Right lobe of liver (tissue), 6 donors: ENCODE data around the gene TRAPPC3. TPM values are rescaled to one million over a fixed set of nuclear protein-coding genes. Genes with fewer than 3 reads are reported as not detected.
"Not testable (repeated sequence)": the region's sequence is repeated elsewhere in the genome, so short reads cannot be mapped to it uniquely, and the experiment has no call there.

Source experiments
- ATAC-seq, 4 donors: fragments of 200-7000 bp; cut with Tn5 transposase; one replicate each; pipeline ENCODE4 v1.9.1; 2020; ENCODE audit warnings: mild to moderate bottlenecking in 4 of 4, moderate library complexity in 4 of 4
- DNase-seq, 3 donors: peaks; one replicate each; pipeline ENCODE4 v3.0.0-alpha.2; 2020
- H3K27ac ChIP-seq, 3 donors: fragments of 200-600 bp; one replicate each; pipeline ENCODE4 v1.8.0; 2022
- H3K27me3 ChIP-seq, 2 donors: fragments of 200-600 bp; one replicate each; pipeline ENCODE4 v1.8.0; 2022
- H3K36me3 ChIP-seq, 4 donors: fragments of 200-600 bp; sonication (generic) in 1 of 4; one replicate each; pipeline versions ENCODE4 v1.5.1 to v1.8.0; 2017 to 2022; ENCODE audit warnings: control low read depth in 1 of 4
- H3K4me1 ChIP-seq, 4 donors: fragments of 200-600 bp; sonication (generic) in 1 of 4; one replicate each; pipeline versions ENCODE4 v1.5.1 to v1.8.0; 2017 to 2022; ENCODE audit warnings: control low read depth in 1 of 4
- H3K4me3 ChIP-seq, 3 donors: fragments of 200-600 bp; one replicate each; pipeline ENCODE4 v1.8.0; 2022
- H3K9me3 ChIP-seq, 4 donors: fragments of 200-600 bp; sonication (generic) in 1 of 4; one replicate each; pipeline versions ENCODE4 v1.5.1 to v1.8.0; 2017 to 2022; ENCODE audit warnings: control low read depth in 1 of 4
- POLR2A ChIP-seq: fragments of 450-650 bp; IDR thresholded peaks from one replicate; pipeline ENCODE4 v1.6.1; 2017; ENCODE audit warnings: antibody characterized with exemption, mild to moderate bottlenecking
- WGBS: methylation state at CpG from one replicate; pipeline ENCODE4 v1.1.6; 2018; ENCODE audit warnings: low coverage, low lambda C conversion rate; ENCODE audit not compliant: insufficient coverage; ENCODE audit errors: missing lambda C conversion rate; 5-methylcytosine and 5-hydroxymethylcytosine counted together
- intact Hi-C, 2 donors: fragments of 100-400 bp; cut with DNase I; formaldehyde crosslinking; loops; one replicate each; pipeline versions ENCODE4 v1.11.2 to v1.14.1; 2022
- long read RNA-seq: library from polyadenylated mRNA; unstranded; transcript quantifications from one replicate; pipeline ENCODE4 v2.0.0, GENCODE V29; 2019
- total RNA-seq, 6 experiments: library from RNA; depleted of rRNA in 2 of 6; stranded (reverse); fragments of >200 nt in 2 of 6; fragmentation: NEBNext Ultra II Directional in 3 of 6; extraction: Animal tissue kit (Norgen Biotek cat#: 25700) in 3 of 6; gene quantifications; one replicate each; pipeline versions ENCODE4 v1.1.0 to v1.2.4, GENCODE V29; 2016 to 2023
- TF ChIP-seq, protein P1 (sequence below), 4 donors: fragments of 200-600 bp in 3 of 4; fragments of 450-650 bp in 1 of 4; IDR thresholded peaks; one replicate each; pipeline versions ENCODE4 v1.5.1 to v1.8.0; 2016 to 2022; ENCODE audit warnings: antibody characterized with exemption in 4 of 4, mild to moderate bottlenecking in 2 of 4
- donor health status: DM: no; HTN: yes; CAD: no.
- donor health status: DM: no; HTN: no; CAD: no.
- donor health status: DM: no; HTN: no; CAD: no.
- donor health status: DM: no; HTN: yes; CAD: no.
- donor health status: DM: no; HTN: yes; CAD: no.

TRAPPC3 gene
- 10 to 100 TPM; 26.0 to 52.4 (median 30.9) TPM for total RNA-seq
- long read RNA-seq, transcript TRAPPC3-204 (5 exons, 1,265 nt), result major isoform, 5 of 5 reads
- long read RNA-seq, partial matches to known transcripts, result 0 of 5 reads
- long read RNA-seq, other reads (novel, unspliced or antisense), result 0 of 5 reads

DNA sequence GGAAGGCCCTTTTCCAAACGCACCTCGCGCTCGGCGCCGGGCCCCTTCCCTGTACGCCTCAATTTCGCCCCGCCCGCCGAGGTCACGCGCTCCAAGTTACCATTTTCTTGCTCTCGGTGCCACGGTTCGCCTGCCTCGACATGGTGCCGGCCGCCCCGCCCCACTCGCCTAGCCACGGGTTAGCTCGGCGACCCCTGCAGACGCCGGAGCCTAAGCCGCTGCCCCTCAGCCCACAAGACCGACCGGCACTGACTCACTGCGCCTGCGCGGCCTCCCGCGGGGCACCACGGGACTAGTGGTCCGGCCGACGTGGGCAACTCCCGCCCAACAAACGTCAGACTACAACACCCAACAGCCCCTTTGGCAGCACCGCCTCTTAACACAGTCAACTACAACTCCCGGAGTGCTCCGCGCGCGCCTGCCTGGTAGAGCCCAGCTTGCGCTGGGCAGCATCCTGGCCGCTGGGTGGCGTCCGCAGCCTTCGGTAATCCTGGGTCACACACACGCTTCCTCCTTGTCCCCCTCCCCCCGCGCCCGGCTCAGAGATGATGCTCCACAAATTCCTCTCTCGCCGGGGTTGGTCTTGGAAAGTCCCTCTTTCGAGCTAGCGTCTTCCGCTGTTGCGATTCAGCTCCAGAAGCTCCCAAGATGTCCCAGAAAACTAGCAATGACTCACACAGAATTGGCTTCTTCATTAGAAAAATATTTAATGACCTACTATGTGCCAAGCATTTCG, at the start of gene TRAPPC3:
TSS of gene TRAPPC3 (minus strand) at position 250 of the 736 bp plus-strand sequence. CDS start at position 142, 108 bp downstream.
- H3K4me3 ChIP-seq, result peak within 1 kb of the TSS; percentile 88 to 94 (median 92)
- 3% methylated on average over 21 of the region's 62 CpGs for WGBS
- TF ChIP-seq, protein P1, sequence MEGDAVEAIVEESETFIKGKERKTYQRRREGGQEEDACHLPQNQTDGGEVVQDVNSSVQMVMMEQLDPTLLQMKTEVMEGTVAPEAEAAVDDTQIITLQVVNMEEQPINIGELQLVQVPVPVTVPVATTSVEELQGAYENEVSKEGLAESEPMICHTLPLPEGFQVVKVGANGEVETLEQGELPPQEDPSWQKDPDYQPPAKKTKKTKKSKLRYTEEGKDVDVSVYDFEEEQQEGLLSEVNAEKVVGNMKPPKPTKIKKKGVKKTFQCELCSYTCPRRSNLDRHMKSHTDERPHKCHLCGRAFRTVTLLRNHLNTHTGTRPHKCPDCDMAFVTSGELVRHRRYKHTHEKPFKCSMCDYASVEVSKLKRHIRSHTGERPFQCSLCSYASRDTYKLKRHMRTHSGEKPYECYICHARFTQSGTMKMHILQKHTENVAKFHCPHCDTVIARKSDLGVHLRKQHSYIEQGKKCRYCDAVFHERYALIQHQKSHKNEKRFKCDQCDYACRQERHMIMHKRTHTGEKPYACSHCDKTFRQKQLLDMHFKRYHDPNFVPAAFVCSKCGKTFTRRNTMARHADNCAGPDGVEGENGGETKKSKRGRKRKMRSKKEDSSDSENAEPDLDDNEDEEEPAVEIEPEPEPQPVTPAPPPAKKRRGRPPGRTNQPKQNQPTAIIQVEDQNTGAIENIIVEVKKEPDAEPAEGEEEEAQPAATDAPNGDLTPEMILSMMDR (IDR thresholded peaks at IDR 0.05), result peak; percentile 96 to 98 (median 96)
- peak; percentile 75 for TF ChIP-seq POLR2A
- peak within 1 kb of the TSS; percentile 71 to 95 (median 83) for H3K27ac ChIP-seq
- H3K9me3 ChIP-seq, result no peaks in the 10 kb centered on the region
- no peaks in the 10 kb centered on the region for H3K27me3 ChIP-seq
- H3K36me3 ChIP-seq, result no peaks in the 10 kb centered on the region
- ATAC-seq (peak; percentile 90 to 96 (median 94)), DNase-seq (peak; percentile 100)
- intact Hi-C loops, result no loop called here
- H3K4me1 ChIP-seq, result peaks cover 0 to 37% (median 13%) of the 10 kb centered on the region in 4 donors

DNA sequence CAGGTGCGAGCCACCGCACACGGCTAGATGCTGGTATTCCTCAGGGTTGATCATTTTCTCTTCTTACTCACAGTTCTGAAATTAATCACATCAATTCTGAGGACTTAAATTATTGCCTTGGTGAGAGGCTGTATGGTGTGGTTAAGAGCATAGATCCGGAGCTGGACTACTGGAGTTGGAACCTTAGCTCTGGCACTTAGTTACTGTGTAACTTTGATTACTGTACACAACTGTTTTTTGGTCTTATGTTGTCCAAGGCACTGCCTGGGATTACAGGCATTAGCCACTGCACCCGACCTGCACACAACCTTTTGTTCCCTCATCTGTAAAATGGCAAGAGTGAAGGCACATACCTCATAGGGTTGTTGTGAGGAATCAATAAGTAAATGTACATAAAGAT, 49.4 kb upstream of the TRAPPC3 start:
- Histone ChIP-seq H3K27ac (no peak overlapping the region), H3K27me3 (no peaks in the 10 kb centered on the region), H3K36me3 (no peaks in the 10 kb centered on the region), H3K4me3 (no peak overlapping the region), H3K4me1 (peaks cover 0 to 8% (median 0%) of the 10 kb centered on the region in 4 donors), H3K9me3 (no peaks in the 10 kb centered on the region)
- no peak for TF ChIP-seq POLR2A
- TF ChIP-seq, protein P1 (IDR thresholded peaks at IDR 0.05), result no peak
- WGBS, result 69% methylated on average over 5 of the region's 5 CpGs
- intact Hi-C loops, result no loop called here
- no peak for DNase-seq
- peak; percentile 24 to 60 (median 41) for ATAC-seq

DNA sequence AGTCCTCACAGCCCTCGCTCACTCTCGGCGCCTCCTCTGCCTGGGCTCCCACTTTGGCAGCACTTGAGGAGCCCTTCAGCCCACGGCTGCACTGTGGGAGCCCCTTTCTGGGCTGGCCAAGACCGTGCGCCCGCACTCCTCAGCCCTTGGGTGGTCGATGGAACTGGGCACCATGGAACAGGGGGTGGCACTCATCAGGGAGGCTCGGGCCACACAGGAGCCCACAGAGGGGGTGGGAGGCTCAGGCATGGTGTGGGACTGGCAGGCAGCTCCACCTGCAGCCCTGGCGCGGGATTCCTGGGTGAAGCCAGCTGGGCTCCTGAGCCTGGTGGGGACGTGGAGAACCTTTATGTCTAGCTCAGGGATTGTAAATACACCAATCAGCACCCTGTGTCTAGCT, 47.5 kb upstream of the TRAPPC3 start:
- H3K4me1 ChIP-seq, DNase-seq, H3K36me3 ChIP-seq, ATAC-seq, H3K27ac ChIP-seq, H3K4me3 ChIP-seq, H3K27me3 ChIP-seq, intact Hi-C loops, H3K9me3 ChIP-seq: not testable (repeated sequence)
- no CpG with 5 or more reads among the region's 12 CpGs for WGBS

DNA sequence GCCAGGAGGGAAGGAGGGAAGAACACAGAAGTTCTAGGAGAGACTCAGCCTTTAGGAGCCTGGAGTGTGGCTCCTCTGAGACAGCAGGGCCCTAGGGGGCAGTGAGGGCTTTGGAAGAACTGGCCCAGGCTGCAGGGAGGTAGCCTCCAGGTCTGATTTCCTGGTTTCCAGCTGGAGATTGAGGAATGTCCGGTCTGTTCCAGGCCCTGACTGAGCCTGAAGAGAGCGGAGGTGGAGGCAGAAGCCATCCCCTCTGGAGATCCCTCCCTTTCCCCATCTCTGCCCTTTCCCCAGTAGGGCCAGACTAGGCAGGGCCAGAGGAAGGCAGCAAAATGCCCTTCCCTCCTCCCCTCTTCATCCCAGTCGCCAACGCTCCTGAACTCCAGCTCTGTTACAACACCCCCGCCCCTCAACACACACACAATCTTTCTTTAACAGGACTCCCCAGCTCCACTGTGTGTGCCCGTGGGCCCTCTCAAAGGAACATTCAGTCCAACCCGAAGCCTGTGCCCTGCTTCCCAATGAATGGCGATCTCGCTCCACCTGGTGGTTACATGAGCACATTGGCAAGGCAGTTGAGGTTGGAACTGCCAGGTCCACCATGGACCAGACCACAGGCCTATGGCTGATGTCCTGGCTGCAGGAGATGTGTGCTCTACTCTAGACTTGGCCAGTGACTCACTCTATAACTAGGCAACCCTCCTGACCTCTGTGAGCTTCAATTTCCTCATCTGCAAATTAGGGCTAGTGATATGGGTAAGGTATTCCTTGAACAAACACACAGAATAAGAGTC, 38.7 kb upstream of the TRAPPC3 start:
- DNase-seq, result peak; percentile 78 to 87 (median 82)
- no peaks in the 10 kb centered on the region for H3K9me3 ChIP-seq
- WGBS, result 0% methylated on average over 7 of the region's 9 CpGs
- ATAC-seq, result peak; percentile 98 to 100 (median 99)
- H3K4me3 ChIP-seq, result no peak overlapping the region
- no peak for TF ChIP-seq POLR2A
- TF ChIP-seq, protein P1 (IDR thresholded peaks at IDR 0.05), result peak; percentile 84 to 96 (median 88)
- H3K27ac ChIP-seq, result peak overlapping the region; percentile 19 to 58 (median 26)
- H3K27me3 ChIP-seq, result no peaks in the 10 kb centered on the region
- H3K36me3 ChIP-seq, result no peaks in the 10 kb centered on the region
- intact Hi-C loops, result loop anchor here (5.0 to 10.0 kb wide), 2 partner anchors 36 to 93 kb away; no protein-coding TSS in a partner anchor
- H3K4me1 ChIP-seq, result peaks cover 0 to 5% (median 0%) of the 10 kb centered on the region in 4 donors
